22Rv1 (cell line): ENCODE measurements around the gene TMEM186.

Source experiments
- CTCF ChIP-seq: fragments of 450-650 bp; IDR thresholded peaks from 2 replicates; pipeline ENCODE4 v1.5.1; 2017; ENCODE audit warnings: mild to moderate bottlenecking
- ZFX ChIP-seq: fragments of 450-650 bp; IDR thresholded peaks from 2 replicates; pipeline ENCODE4 v1.6.1; 2017; ENCODE audit warnings: antibody characterized with exemption, borderline replicate concordance

GRCh38 chr16:8767176-8767575 is 30.3 kb downstream of the TMEM186 start:
- TF ChIP-seq CTCF (no peak), ZFX (no peak)
